ENCODE results near the gene SLC8A3. TPM values are rescaled to one million over a fixed set of nuclear protein-coding genes. Genes with fewer than 3 reads are reported as not detected.

SLC8A3 gene
- total RNA-seq, 1 experiment from 2014 or later: 0.13 TPM

- Histone ChIP-seq H4K8ac (replicated peaks; ENCODE audit: insufficient read length, low read depth, low read length) (no peak overlapping the region), H4K20me1 (ENCODE audit: control insufficient read depth, insufficient read depth, insufficient read length) (no peaks in the 10 kb centered on the region), H3K79me2 (ENCODE audit: insufficient read depth, low read length) (no peaks in the 10 kb centered on the region), H3K4me2 (ENCODE audit: insufficient read depth, insufficient read length, low read length) (no peak overlapping the region), H3K23ac (ENCODE audit: insufficient read length, low read depth, low read length) (no peak overlapping the region), H2BK5ac (ENCODE audit: insufficient read length, low read length) (no peak overlapping the region), H3K27me3 (ENCODE audit: insufficient read depth, low read length) (no peaks in the 10 kb centered on the region), H2BK120ac (ENCODE audit: low read depth, low read length, poor library complexity, severe bottlenecking) (no peak overlapping the region), H3K18ac (ENCODE audit: insufficient read length, low read depth, low read length) (no peak overlapping the region), H3K23me2 (ENCODE audit: insufficient read length, low read depth, low read length, poor library complexity, severe bottlenecking) (no peaks in the 10 kb centered on the region), H2BK12ac (ENCODE audit: insufficient read length, low read depth, low read length) (no peak overlapping the region), H3K9ac (ENCODE audit: extremely low read depth, insufficient read length, low read length) (no peak overlapping the region), H3K79me1 (ENCODE audit: insufficient read depth, low read depth, low read length, poor library complexity, severe bottlenecking) (no peaks in the 10 kb centered on the region), H2BK20ac (ENCODE audit: low read depth, low read length, poor library complexity, severe bottlenecking) (no peak overlapping the region), H4K91ac (ENCODE audit: insufficient read length, low read depth, low read length) (no peak overlapping the region), H4K5ac (ENCODE audit: insufficient read length, low read depth, low read length) (no peak overlapping the region), H3K4me1 (ENCODE audit: insufficient read depth, low read length) (no peaks in the 10 kb centered on the region; the same call in 1 of the 2 replicates), H3K4ac (ENCODE audit: low read depth, low read length) (no peak overlapping the region), H3K56ac (ENCODE audit: insufficient read length, low read depth, low read length) (no peak overlapping the region), H3K27ac (ENCODE audit: insufficient read length, low read depth, low read length) (no peak overlapping the region), H3K14ac (ENCODE audit: insufficient read depth, low read length) (no peak overlapping the region), H3T11ph (ENCODE audit: low read length) (no peak overlapping the region), H3K9me3 (ENCODE audit: control insufficient read depth, low read depth, low read length) (no peaks in the 10 kb centered on the region), H2BK15ac (ENCODE audit: low read depth, low read length) (no peak overlapping the region), H2AFZ (ENCODE audit: low read length) (no peak overlapping the region), H2AK5ac (ENCODE audit: insufficient read length, low read length) (no peak overlapping the region)
- H3K36me3 Mint-ChIP-seq (ENCODE audit: insufficient read depth in 1 of 3, low read depth in 3 of 3): no peaks in the 10 kb centered on the region
- no CpG with 5 or more reads among the region's 6 CpGs for WGBS (ENCODE audit: extremely low coverage, insufficient read length, low lambda C conversion rate)
- H3K4me3 Mint-ChIP-seq: no peak overlapping the region
- no peaks in the 10 kb centered on the region for H3K9me3 Mint-ChIP-seq
- no peak overlapping the region for H3K27ac Mint-ChIP-seq
- DNase-seq: no peak
- TF ChIP-seq, protein P1, sequence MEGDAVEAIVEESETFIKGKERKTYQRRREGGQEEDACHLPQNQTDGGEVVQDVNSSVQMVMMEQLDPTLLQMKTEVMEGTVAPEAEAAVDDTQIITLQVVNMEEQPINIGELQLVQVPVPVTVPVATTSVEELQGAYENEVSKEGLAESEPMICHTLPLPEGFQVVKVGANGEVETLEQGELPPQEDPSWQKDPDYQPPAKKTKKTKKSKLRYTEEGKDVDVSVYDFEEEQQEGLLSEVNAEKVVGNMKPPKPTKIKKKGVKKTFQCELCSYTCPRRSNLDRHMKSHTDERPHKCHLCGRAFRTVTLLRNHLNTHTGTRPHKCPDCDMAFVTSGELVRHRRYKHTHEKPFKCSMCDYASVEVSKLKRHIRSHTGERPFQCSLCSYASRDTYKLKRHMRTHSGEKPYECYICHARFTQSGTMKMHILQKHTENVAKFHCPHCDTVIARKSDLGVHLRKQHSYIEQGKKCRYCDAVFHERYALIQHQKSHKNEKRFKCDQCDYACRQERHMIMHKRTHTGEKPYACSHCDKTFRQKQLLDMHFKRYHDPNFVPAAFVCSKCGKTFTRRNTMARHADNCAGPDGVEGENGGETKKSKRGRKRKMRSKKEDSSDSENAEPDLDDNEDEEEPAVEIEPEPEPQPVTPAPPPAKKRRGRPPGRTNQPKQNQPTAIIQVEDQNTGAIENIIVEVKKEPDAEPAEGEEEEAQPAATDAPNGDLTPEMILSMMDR (conservative IDR thresholded peaks at IDR 0.05): no peak
- H3K27me3 Mint-ChIP-seq (ENCODE audit: low read depth): no peaks in the 10 kb centered on the region
- peaks cover 16 to 23% of the 10 kb centered on the region in 2 experiments for H3K4me1 Mint-ChIP-seq
Measured at GRCh38 chr14:70029296-70030132, 159.2 kb downstream of the SLC8A3 start.

All from H9 (cell line).